ENCODE results near the gene HPSE2.
A peak's percentile ranks its signal among the peaks of the same experiment; 100 is the strongest.
"Not testable (repeated sequence)": the region's sequence is repeated elsewhere in the genome, so short reads cannot be mapped to it uniquely, and the experiment has no call there.

Gene HPSE2

GRCh38 chr10:99235658-99236626 lies at the start of gene HPSE2:
Gene HPSE2, minus strand, starts transcription at chr10:99235852.
- Histone ChIP-seq H3K36me3 (ENCODE audit: control insufficient read depth, insufficient read depth, low read length) (no peaks in the 10 kb centered on the region), H3K27ac (ENCODE audit: low read depth, low read length) (no peak within 1 kb of the TSS), H3K4me1 (ENCODE audit: control insufficient read depth, insufficient read depth, low read length) (peaks cover 28% of the 10 kb centered on the region), H3K27me3 (ENCODE audit: control insufficient read depth, insufficient read depth, low read length) (peaks cover 79% of the 10 kb centered on the region), H3K9ac (ENCODE audit: low read length) (no peak within 1 kb of the TSS), H3K4me3 (ENCODE audit: low read depth, low read length) (peak within 1 kb of the TSS; percentile 63), H3K9me3 (ENCODE audit: control insufficient read depth, insufficient read depth, low read depth, low read length) (no peaks in the 10 kb centered on the region)

GRCh38 chr10:99280472-99280871 lies 44.8 kb upstream of the HPSE2 start:
- Histone ChIP-seq H3K9me3 (ENCODE audit: control insufficient read depth, insufficient read depth, low read depth, low read length) (peaks cover 7% of the 10 kb centered on the region; the same call in 1 of the 2 replicates), H3K27ac (ENCODE audit: low read depth, low read length) (no peak overlapping the region), H3K27me3 (ENCODE audit: control insufficient read depth, insufficient read depth, low read length) (no peaks in the 10 kb centered on the region), H3K4me3 (ENCODE audit: low read depth, low read length) (no peak overlapping the region), H3K36me3 (ENCODE audit: control insufficient read depth, insufficient read depth, low read length) (no peaks in the 10 kb centered on the region), H3K9ac (ENCODE audit: low read length) (no peak overlapping the region), H3K4me1 (ENCODE audit: control insufficient read depth, insufficient read depth, low read length) (peaks cover 7% of the 10 kb centered on the region; the same call in 1 of the 2 replicates)

DNA sequence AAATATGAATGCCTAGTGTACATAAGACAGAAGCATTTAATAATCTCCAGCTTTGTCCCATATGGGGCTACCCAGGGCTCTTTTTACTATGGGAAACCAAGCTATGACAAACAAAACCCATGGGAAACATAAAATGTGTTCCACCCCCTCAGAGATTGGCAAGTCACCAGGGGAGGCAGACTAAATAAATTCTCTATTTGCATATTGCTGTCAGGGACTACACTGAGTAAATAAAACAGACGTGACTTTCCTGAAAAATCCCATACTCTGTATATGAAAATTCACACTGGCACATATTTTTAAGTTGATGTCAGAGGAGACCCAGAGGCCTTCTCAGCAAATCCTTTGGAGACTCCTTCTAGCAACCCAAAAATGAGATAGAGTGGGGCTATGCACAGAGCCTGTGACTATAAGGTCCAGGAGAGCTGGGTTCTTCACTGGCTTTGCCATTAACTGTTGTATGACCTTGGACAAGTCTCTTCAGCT lies 44.0 kb upstream of the HPSE2 start:
- Histone ChIP-seq H3K27ac (ENCODE audit: low read depth, low read length) (no peak overlapping the region), H3K9me3 (ENCODE audit: control insufficient read depth, insufficient read depth, low read depth, low read length) (peaks cover 7% of the 10 kb centered on the region; the same call in 1 of the 2 replicates), H3K36me3 (ENCODE audit: control insufficient read depth, insufficient read depth, low read length) (no peaks in the 10 kb centered on the region), H3K9ac (ENCODE audit: low read length) (no peak overlapping the region), H3K27me3 (ENCODE audit: control insufficient read depth, insufficient read depth, low read length) (no peaks in the 10 kb centered on the region), H3K4me1 (ENCODE audit: control insufficient read depth, insufficient read depth, low read length) (peaks cover 7% of the 10 kb centered on the region; the same call in 1 of the 2 replicates), H3K4me3 (ENCODE audit: low read depth, low read length) (no peak overlapping the region)

DNA sequence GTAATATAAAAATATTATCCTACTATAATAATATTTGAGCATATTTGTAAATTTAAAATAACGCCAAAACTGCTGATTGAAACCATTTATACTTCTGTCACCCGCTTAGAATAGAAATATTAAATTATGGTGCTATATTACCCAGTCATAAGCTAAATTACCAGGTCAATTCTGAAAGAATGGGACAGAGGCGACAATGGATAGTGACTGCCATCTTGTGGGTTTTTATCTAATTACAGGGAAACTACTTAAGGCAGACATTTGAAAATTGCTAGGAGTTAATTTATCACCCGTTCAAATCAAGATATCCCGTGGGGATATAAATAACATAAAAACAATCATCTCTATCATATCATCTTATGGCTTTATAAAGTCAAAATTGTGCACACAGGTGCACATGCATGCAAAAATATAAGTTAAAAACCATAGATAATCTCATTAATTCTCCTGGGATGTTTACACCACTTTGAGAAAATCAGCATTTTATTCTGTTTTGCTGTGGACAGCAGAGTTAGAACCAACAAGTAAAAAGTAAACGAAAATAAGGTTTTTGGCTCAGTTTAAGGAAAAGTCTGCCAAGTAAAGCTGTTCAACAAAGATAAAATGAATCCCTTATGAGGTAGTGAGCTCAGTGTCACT lies 41.3 kb upstream of the HPSE2 start:
- H3K36me3 ChIP-seq (ENCODE audit: control insufficient read depth, insufficient read depth, low read length) = no peaks in the 10 kb centered on the region
- no peaks in the 10 kb centered on the region for H3K9me3 ChIP-seq (ENCODE audit: control insufficient read depth, insufficient read depth, low read depth, low read length)
- H3K4me3 ChIP-seq (ENCODE audit: low read depth, low read length) = no peak overlapping the region
- H3K4me1 ChIP-seq (ENCODE audit: control insufficient read depth, insufficient read depth, low read length) = peaks cover 7% of the 10 kb centered on the region; the same call in 1 of the 2 replicates
- no peak overlapping the region for H3K27ac ChIP-seq (ENCODE audit: low read depth, low read length)
- H3K9ac ChIP-seq (ENCODE audit: low read length) = no peak overlapping the region
- H3K27me3 ChIP-seq (ENCODE audit: control insufficient read depth, insufficient read depth, low read length) = no peaks in the 10 kb centered on the region

DNA sequence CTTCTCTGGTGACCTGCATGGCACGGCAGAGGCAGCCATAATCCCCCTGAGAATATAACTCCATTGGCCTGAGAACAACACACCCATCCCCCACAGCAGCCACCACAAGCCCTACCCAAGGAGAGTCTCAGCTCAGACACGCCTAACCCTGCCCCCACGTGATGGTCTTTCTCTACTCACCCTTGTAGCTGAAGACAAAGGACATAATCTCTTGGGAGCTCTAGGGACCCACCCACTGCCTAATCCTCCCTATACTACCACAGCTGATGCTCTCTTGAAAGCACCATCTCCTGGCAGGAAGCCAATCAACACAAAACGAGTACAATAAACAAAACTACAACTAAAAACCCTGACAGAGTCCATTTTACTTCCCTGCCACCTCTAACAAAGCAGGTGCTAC lies 30.7 kb upstream of the HPSE2 start:
- H3K36me3 ChIP-seq (ENCODE audit: control insufficient read depth, insufficient read depth, low read length) = no peaks in the 10 kb centered on the region
- H3K4me3 ChIP-seq (ENCODE audit: low read depth, low read length) = no peak overlapping the region
- no peak overlapping the region for H3K27ac ChIP-seq (ENCODE audit: low read depth, low read length)
- H3K4me1 ChIP-seq (ENCODE audit: control insufficient read depth, insufficient read depth, low read length) = peaks cover 6% of the 10 kb centered on the region; the same call in 1 of the 2 replicates
- H3K27me3 ChIP-seq (ENCODE audit: control insufficient read depth, insufficient read depth, low read length) = no peaks in the 10 kb centered on the region
- H3K9ac ChIP-seq (ENCODE audit: low read length) = no peak overlapping the region
- H3K9me3 ChIP-seq (ENCODE audit: control insufficient read depth, insufficient read depth, low read depth, low read length) = peaks cover 29% of the 10 kb centered on the region

GRCh38 chr10:99248824-99249223 lies 13.2 kb upstream of the HPSE2 start:
- H3K9ac ChIP-seq (ENCODE audit: low read length) = no peak overlapping the region
- H3K27ac ChIP-seq (ENCODE audit: low read depth, low read length) = no peak overlapping the region
- no peaks in the 10 kb centered on the region for H3K4me1 ChIP-seq (ENCODE audit: control insufficient read depth, insufficient read depth, low read length)
- H3K9me3 ChIP-seq (ENCODE audit: control insufficient read depth, insufficient read depth, low read depth, low read length) = peaks cover 28% of the 10 kb centered on the region
- no peaks in the 10 kb centered on the region for H3K36me3 ChIP-seq (ENCODE audit: control insufficient read depth, insufficient read depth, low read length)
- no peak overlapping the region for H3K4me3 ChIP-seq (ENCODE audit: low read depth, low read length)
- no peaks in the 10 kb centered on the region for H3K27me3 ChIP-seq (ENCODE audit: control insufficient read depth, insufficient read depth, low read length)

GRCh38 chr10:99247893-99248292 lies 12.2 kb upstream of the HPSE2 start:
- H3K9me3 ChIP-seq (ENCODE audit: control insufficient read depth, insufficient read depth, low read depth, low read length) = peaks cover 28% of the 10 kb centered on the region
- H3K27me3 ChIP-seq (ENCODE audit: control insufficient read depth, insufficient read depth, low read length); H3K9ac ChIP-seq (ENCODE audit: low read length); H3K27ac ChIP-seq (ENCODE audit: low read depth, low read length); H3K36me3 ChIP-seq (ENCODE audit: control insufficient read depth, insufficient read depth, low read length); H3K4me3 ChIP-seq (ENCODE audit: low read depth, low read length); H3K4me1 ChIP-seq (ENCODE audit: control insufficient read depth, insufficient read depth, low read length): not testable (repeated sequence)

- peaks cover 28% of the 10 kb centered on the region for H3K4me1 ChIP-seq (ENCODE audit: control insufficient read depth, insufficient read depth, low read length)
- peak overlapping the region; percentile 63 for H3K4me3 ChIP-seq (ENCODE audit: low read depth, low read length)
- H3K9me3 ChIP-seq (ENCODE audit: control insufficient read depth, insufficient read depth, low read depth, low read length) = no peaks in the 10 kb centered on the region
- peaks cover 71% of the 10 kb centered on the region for H3K27me3 ChIP-seq (ENCODE audit: control insufficient read depth, insufficient read depth, low read length)
- H3K27ac ChIP-seq (ENCODE audit: low read depth, low read length) = no peak overlapping the region
- no peaks in the 10 kb centered on the region for H3K36me3 ChIP-seq (ENCODE audit: control insufficient read depth, insufficient read depth, low read length)
- H3K9ac ChIP-seq (ENCODE audit: low read length) = no peak overlapping the region
Measured at GRCh38 chr10:99236627-99237309, 1.1 kb upstream of the HPSE2 start.

DNA sequence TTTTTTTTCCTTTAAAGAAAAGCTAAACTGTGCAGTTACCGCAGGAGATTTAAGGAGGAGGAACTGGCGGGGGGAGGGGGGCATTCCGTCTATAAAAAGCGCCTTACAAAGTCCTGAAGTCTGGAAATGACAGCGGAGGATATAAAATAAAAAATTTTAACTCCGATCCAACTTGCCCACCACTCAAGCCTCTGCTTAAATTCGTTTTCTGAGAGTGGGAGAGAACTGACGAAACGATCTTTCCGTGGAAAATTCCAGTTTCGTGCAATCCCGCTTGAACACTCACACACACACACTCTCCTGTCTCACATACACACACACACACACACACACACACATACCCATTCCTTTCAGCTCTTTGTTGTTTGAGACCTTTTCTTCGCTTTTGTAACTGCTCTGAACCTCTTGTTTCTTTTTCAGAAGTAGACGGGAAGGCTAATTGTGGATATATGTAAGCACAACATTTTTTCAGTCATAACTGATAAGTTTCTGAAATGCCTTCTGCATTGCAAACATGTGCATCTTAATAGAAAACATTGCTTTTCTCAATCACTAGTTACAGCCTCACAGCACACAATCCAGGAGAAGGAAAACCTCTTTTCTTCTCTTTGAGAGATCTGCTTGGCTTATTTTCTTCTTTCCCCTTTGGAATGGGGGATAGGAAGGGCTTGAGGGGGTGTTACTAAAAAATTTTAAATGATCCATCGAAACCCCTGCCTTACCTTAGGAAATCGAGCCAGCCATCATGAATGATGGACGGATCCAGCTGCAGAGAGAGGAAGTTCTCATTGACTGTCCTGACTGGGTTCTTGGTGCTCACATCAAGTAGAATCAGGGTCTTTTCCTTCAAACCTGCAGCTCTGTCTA lies 628 bp downstream of the HPSE2 start:
- Histone ChIP-seq H3K36me3 (ENCODE audit: control insufficient read depth, insufficient read depth, low read length) (no peaks in the 10 kb centered on the region), H3K27me3 (ENCODE audit: control insufficient read depth, insufficient read depth, low read length) (peaks cover 88% of the 10 kb centered on the region), H3K9ac (ENCODE audit: low read length) (no peak overlapping the region), H3K9me3 (ENCODE audit: control insufficient read depth, insufficient read depth, low read depth, low read length) (no peaks in the 10 kb centered on the region), H3K27ac (ENCODE audit: low read depth, low read length) (no peak overlapping the region), H3K4me3 (ENCODE audit: low read depth, low read length) (peak overlapping the region; percentile 63), H3K4me1 (ENCODE audit: control insufficient read depth, insufficient read depth, low read length) (peaks cover 28% of the 10 kb centered on the region)
